ENCODE results near the gene ADRA2C. TPM values are rescaled to one million over a fixed set of nuclear protein-coding genes. Genes with fewer than 3 reads are reported as not detected.

The ADRA2C gene
- total RNA-seq, 1 experiment from 2014 or later: 28.1 TPM

DNA sequence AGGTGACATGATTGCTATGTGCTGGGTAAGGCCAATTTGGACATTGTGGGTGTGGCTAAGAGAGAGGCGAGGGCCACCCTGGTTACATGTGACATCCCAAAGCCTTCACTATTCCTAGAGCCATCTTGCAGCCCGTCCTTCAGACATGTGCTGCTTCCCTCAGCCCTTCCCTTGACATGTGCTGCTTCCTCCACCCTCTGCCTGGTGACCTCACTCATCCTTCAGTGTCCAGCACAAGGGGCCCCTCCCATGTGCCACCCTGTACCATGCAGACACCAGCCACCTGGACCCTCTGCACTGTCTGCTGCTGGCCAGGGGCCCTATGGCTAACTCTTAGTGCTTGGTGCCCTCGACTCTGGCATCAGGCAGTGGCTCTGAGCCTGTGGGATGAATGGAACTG lies 27.4 kb downstream of the ADRA2C start:
- no peak for DNase-seq (ENCODE audit: low read depth, low spot score)
- CTCF ChIA-PET: interaction anchor here (0.6 to 2.3 kb wide), 4 partner anchors 10 to 87 kb away, joined by 3 to 17 read pairs (median 3); no protein-coding TSS in a partner anchor
- Histone ChIP-seq H3K27ac (ENCODE audit: low read depth, low read length) (no peak overlapping the region), H3K79me2 (ENCODE audit: insufficient read depth, low read length) (no peaks in the 10 kb centered on the region), H4K20me1 (ENCODE audit: insufficient read depth) (no peaks in the 10 kb centered on the region), H3K9me3 (ENCODE audit: control insufficient read depth in 1 of 2, insufficient read depth in 1 of 2, low read depth in 1 of 2, low read length in 2 of 2) (peaks cover 0 to 3% of the 10 kb centered on the region in 2 experiments; a peak in 1 of 4 replicates), H3K4me1 (ENCODE audit: control insufficient read depth in 1 of 2, insufficient read depth in 2 of 2, low read length in 2 of 2) (no peaks in the 10 kb centered on the region), H3K36me3 (ENCODE audit: control insufficient read depth in 1 of 2, insufficient read depth in 2 of 2, low read length in 2 of 2) (no peaks in the 10 kb centered on the region), H3K9me2 (ENCODE audit: insufficient read depth) (no peaks in the 10 kb centered on the region), H3K9ac (ENCODE audit: low read length) (no peak overlapping the region), H2AFZ (ENCODE audit: low read depth, low read length, poor library complexity, severe bottlenecking) (no peak overlapping the region), H3K4me3 (replicated peaks in 1 of 2; ENCODE audit: low read depth in 1 of 2, low read length in 2 of 2) (no peak overlapping the region), H3K27me3 (ENCODE audit: insufficient read depth, low read length) (no peaks in the 10 kb centered on the region), H3K4me2 (ENCODE audit: low read length) (no peak overlapping the region)
- intact Hi-C loops (cut with micrococcal nuclease): loop anchor here (2.0 to 10.0 kb wide), 2 partner anchors 87 to 151 kb away; no protein-coding TSS in a partner anchor
- TF ChIP-seq ZBTB33 (IDR thresholded peaks at IDR 0.05; ENCODE audit: extremely low read depth, insufficient replicate concordance, low read length) (no peak), CEBPB (IDR thresholded peaks at IDR 0.05; ENCODE audit: low read depth) (no peak), ZFX (IDR thresholded peaks at IDR 0.05) (no peak), YY1 (IDR thresholded peaks at IDR 0.05; ENCODE audit: extremely low read depth, insufficient replicate concordance, low read depth, low read length) (no peak), REST (IDR thresholded peaks at IDR 0.05; ENCODE audit: low read depth) (no peak), EZH2phosphoT487 (IDR thresholded peaks at IDR 0.05; ENCODE audit: borderline replicate concordance) (no peak), SIN3A (IDR thresholded peaks at IDR 0.05; ENCODE audit: low read depth) (no peak), JUND (IDR thresholded peaks at IDR 0.05) (no peak), TCF7L2 (IDR thresholded peaks at IDR 0.05; ENCODE audit: borderline replicate concordance, extremely low read depth, insufficient read depth, insufficient read length) (no peak), POLR2AphosphoS5 (IDR thresholded peaks at IDR 0.05; ENCODE audit: low read depth, low read length) (no peak), RAD21 (IDR thresholded peaks at IDR 0.05; ENCODE audit: low read depth) (no peak), EZH2 (IDR thresholded peaks at IDR 0.05) (no peak), SRF (IDR thresholded peaks at IDR 0.05; ENCODE audit: low read depth) (no peak), POLR2A (IDR thresholded peaks at IDR 0.05; ENCODE audit: borderline replicate concordance, extremely low read depth, insufficient read depth, insufficient read length) (no peak), CBX3 (IDR thresholded peaks at IDR 0.05; ENCODE audit: low read depth) (no peak), ELF1 (IDR thresholded peaks at IDR 0.05; ENCODE audit: borderline replicate concordance, low read depth) (no peak), SP1 (IDR thresholded peaks at IDR 0.05; ENCODE audit: low read depth) (no peak), FOSL1 (IDR thresholded peaks at IDR 0.05; ENCODE audit: low read depth) (no peak), ZNF274 (IDR thresholded peaks at IDR 0.05; ENCODE audit: low read depth, low read length) (no peak)
- TF ChIP-seq, protein P1, sequence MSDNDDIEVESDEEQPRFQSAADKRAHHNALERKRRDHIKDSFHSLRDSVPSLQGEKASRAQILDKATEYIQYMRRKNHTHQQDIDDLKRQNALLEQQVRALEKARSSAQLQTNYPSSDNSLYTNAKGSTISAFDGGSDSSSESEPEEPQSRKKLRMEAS (IDR thresholded peaks at IDR 0.05): no peak
- RAD21 ChIA-PET (ENCODE audit: low non-redundant PET in 1 of 2, low total read pairs in 2 of 2, uncharacterized antibody in 2 of 2, unreplicated experiment in 2 of 2): interaction anchor here in 1 of 2 experiments (1.3 kb wide), 1 partner anchor 87 kb away, joined by 3 read pairs; no protein-coding TSS in a partner anchor
- POLR2A ChIA-PET: no interaction called here
- BruUV-seq (replicated peaks): no TSS peak
- no peak for ATAC-seq

Data from HCT116 (cell line).